ENCODE measurements around the gene ASL. TPM values are rescaled to one million over a fixed set of nuclear protein-coding genes. Genes with fewer than 3 reads are reported as not detected.
A peak's percentile ranks its signal among the peaks of the same experiment; 100 is the strongest.
"Not testable (repeated sequence)": the region's sequence is repeated elsewhere in the genome, so short reads cannot be mapped to it uniquely, and the experiment has no call there.

Gene ASL
- total RNA-seq, 1 donor from 2014 or later = 48.3 TPM

DNA sequence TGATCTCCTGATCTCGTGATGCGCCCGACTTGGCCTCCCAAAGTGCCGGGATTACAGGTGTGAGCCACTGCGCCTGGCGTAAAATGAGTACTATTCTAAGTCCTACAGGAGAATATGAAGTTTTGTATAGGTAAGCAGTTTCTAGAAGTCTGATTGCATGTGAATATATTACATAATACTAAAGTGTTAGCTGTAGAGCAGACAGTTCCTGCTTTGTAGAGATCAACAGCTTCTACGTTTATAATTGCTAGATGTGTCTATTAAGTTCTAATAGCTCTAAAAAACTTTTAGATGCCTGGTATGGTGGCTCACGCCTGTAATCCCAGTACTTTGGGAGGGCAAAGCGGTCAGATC, 47.5 kb downstream of the ASL start:
- TF ChIP-seq, protein P1, sequence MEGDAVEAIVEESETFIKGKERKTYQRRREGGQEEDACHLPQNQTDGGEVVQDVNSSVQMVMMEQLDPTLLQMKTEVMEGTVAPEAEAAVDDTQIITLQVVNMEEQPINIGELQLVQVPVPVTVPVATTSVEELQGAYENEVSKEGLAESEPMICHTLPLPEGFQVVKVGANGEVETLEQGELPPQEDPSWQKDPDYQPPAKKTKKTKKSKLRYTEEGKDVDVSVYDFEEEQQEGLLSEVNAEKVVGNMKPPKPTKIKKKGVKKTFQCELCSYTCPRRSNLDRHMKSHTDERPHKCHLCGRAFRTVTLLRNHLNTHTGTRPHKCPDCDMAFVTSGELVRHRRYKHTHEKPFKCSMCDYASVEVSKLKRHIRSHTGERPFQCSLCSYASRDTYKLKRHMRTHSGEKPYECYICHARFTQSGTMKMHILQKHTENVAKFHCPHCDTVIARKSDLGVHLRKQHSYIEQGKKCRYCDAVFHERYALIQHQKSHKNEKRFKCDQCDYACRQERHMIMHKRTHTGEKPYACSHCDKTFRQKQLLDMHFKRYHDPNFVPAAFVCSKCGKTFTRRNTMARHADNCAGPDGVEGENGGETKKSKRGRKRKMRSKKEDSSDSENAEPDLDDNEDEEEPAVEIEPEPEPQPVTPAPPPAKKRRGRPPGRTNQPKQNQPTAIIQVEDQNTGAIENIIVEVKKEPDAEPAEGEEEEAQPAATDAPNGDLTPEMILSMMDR (IDR thresholded peaks at IDR 0.05; ENCODE audit: unreplicated experiment) = no peak
- H3K4me1 Mint-ChIP-seq (ENCODE audit: unreplicated experiment) = peaks cover 10% of the 10 kb centered on the region
- DNase-seq (ENCODE audit: low spot score) = no peak
- H3K27me3 Mint-ChIP-seq (ENCODE audit: unreplicated experiment) = no peaks in the 10 kb centered on the region
- H3K4me3 Mint-ChIP-seq (ENCODE audit: unreplicated experiment) = no peak overlapping the region
- H3K36me3 Mint-ChIP-seq (ENCODE audit: low read depth, unreplicated experiment) = no peaks in the 10 kb centered on the region
- H3K9me3 Mint-ChIP-seq (ENCODE audit: unreplicated experiment) = no peaks in the 10 kb centered on the region
- H3K27ac Mint-ChIP-seq (ENCODE audit: unreplicated experiment) = no peak overlapping the region

DNA sequence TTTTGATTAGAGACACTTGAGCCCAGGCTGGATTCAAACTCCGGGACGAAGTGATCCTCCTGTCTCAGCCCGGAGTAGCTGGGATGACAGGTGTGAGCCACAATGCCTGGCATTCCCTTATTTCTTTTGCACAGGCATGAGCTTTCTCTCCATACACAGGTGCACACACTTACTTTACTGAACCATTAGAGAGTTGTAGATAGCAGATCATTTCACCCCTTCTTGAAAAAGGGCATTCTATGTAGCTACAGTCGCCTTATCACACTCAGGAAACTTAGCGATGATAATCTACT, 48.9 kb downstream of the ASL start:
- Mint-ChIP-seq H3K27ac (ENCODE audit: unreplicated experiment) (peak overlapping the region; percentile 64), H3K4me1 (ENCODE audit: unreplicated experiment) (peaks cover 14% of the 10 kb centered on the region)
- not testable (repeated sequence) for H3K4me3 Mint-ChIP-seq (ENCODE audit: unreplicated experiment); H3K27me3 Mint-ChIP-seq (ENCODE audit: unreplicated experiment); H3K36me3 Mint-ChIP-seq (ENCODE audit: low read depth, unreplicated experiment); H3K9me3 Mint-ChIP-seq (ENCODE audit: unreplicated experiment); DNase-seq (ENCODE audit: low spot score)

DNA sequence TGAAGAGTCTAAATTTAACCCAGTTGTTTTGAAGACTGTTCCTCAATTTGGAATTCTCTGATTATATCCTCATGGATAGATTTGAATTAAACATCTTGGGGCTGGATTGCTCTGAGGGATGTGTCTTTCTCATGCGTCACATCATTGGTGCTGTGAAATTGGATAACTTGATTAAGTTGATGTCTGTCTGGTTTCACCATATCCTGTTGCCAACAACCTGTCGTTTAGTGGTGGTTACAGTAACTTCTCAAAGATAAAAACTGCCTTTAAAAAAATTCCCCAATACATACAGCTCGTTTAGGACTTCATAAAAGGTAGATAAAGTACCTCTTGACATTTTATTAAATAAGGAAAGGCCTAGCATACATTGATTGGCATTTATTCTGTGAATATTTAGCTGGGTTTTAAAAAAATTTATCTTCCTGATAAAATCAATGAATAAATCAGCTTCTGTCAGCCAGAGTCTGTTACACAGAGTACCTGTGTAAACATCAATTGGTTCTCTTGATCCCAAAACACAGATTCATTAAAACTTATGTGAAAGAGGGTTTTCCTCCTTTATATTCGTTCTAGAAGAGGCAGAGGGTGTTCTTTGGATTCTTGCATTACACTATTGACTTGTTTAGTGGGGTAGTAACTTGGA, 49.6 kb downstream of the ASL start:
- Mint-ChIP-seq H3K27me3 (ENCODE audit: unreplicated experiment) (no peaks in the 10 kb centered on the region), H3K27ac (ENCODE audit: unreplicated experiment) (peak overlapping the region; percentile 37), H3K36me3 (ENCODE audit: low read depth, unreplicated experiment) (no peaks in the 10 kb centered on the region), H3K4me1 (ENCODE audit: unreplicated experiment) (peaks cover 17% of the 10 kb centered on the region), H3K9me3 (ENCODE audit: unreplicated experiment) (no peaks in the 10 kb centered on the region), H3K4me3 (ENCODE audit: unreplicated experiment) (no peak overlapping the region)
- TF ChIP-seq, protein P1 (IDR thresholded peaks at IDR 0.05; ENCODE audit: unreplicated experiment) = no peak
- no peak for DNase-seq (ENCODE audit: low spot score)

DNA sequence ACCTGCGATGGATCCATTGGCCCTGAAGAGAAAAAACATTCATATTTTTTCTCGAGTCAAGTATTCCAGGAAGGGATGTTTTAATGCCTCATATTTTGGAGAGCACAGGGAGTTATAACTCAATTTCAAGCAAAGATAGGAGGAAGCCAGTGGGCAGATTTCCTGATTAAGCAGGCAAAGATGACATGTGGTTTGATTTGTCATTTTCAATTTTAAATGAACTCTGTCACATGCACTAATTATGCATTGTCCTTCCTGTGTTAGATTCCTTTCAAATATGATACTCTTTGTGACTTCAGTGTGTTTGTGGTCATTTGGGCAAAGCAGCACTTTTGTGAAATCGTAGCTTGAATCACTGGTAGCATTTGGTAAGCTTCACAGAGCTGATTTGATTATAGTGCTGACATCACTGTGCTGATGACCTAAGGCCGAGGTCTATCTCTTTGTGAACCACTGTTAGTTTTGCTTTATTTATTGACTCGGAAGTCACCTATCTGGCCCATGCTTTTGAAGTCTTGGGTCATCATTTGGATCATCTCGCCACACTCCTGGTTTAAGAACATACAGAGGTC, 50.2 kb downstream of the ASL start:
- H3K27ac Mint-ChIP-seq (ENCODE audit: unreplicated experiment); H3K4me3 Mint-ChIP-seq (ENCODE audit: unreplicated experiment): not testable (repeated sequence)

DNA sequence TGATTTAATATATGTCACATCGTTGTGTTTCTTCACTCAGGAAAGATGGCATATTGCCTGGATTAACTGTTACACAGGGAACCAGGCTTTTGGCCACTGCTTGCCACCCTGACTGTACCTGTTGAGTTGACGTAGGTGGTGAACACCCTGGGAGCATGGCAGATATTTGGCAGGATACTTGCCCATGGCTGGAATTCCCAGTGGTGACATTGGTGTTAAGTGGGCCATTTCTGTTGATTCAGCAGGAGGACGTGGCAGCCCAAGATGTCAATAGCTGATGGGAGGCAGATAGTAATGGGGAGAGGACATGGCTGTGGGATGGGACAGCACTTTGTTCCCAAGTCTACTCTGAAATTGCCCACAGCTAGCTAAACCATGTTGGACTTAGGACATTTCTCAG, 51.6 kb downstream of the ASL start:
- not testable (repeated sequence) for H3K9me3 Mint-ChIP-seq (ENCODE audit: unreplicated experiment); H3K27me3 Mint-ChIP-seq (ENCODE audit: unreplicated experiment); H3K27ac Mint-ChIP-seq (ENCODE audit: unreplicated experiment); DNase-seq (ENCODE audit: low spot score); H3K36me3 Mint-ChIP-seq (ENCODE audit: low read depth, unreplicated experiment); H3K4me3 Mint-ChIP-seq (ENCODE audit: unreplicated experiment)
- H3K4me1 Mint-ChIP-seq (ENCODE audit: unreplicated experiment) = peaks cover 17% of the 10 kb centered on the region

More for the DNA sequence above, 50.2 kb downstream of the ASL start:
- not testable (repeated sequence) for H3K9me3 Mint-ChIP-seq (ENCODE audit: unreplicated experiment); H3K27me3 Mint-ChIP-seq (ENCODE audit: unreplicated experiment); H3K36me3 Mint-ChIP-seq (ENCODE audit: low read depth, unreplicated experiment); DNase-seq (ENCODE audit: low spot score)
- H3K4me1 Mint-ChIP-seq (ENCODE audit: unreplicated experiment) = peaks cover 17% of the 10 kb centered on the region

DNA sequence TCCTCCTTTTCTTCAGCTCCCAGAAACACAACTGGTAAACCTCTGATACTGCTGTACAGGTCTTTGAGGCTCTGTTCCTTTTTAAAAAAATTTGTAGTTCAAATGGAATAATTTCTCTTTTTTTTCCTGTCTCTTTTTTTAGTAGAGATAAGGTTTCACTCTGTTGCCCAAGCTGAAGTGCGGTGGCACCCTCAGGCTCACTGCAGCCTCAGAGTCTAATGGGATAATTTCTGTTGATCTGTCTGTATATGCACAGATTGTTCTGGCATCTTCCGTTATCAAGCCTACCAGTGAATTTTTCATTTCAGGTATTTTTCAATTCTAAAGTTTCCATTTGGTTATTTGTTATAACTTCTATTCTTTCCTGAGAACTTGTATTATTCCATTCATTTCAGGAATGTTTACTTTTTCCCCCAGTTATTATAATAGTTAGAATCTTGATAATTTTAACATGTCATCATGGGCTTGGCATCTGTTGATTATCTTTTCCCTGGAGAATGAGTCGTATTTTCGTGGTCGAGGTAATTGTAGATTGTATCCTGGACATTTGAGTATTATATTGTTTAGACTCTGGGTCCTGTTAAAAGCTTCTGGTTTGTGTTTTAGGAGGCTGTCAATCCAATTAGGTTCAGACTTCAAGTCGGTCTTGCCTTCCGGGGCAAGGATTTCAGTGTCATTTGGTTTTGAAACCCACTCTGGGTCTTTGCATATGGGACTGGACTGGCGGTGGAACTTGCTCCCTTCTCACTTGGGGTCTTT, 63.6 kb downstream of the ASL start:
- DNase-seq (ENCODE audit: low spot score) = no peak
- no peaks in the 10 kb centered on the region for H3K9me3 Mint-ChIP-seq (ENCODE audit: unreplicated experiment)

More for the DNA sequence above, 63.6 kb downstream of the ASL start:
- Mint-ChIP-seq H3K27ac (ENCODE audit: unreplicated experiment) (no peak overlapping the region), H3K36me3 (ENCODE audit: low read depth, unreplicated experiment) (peaks cover 22% of the 10 kb centered on the region), H3K27me3 (ENCODE audit: unreplicated experiment) (peaks cover 7% of the 10 kb centered on the region), H3K4me3 (ENCODE audit: unreplicated experiment) (no peak overlapping the region), H3K4me1 (ENCODE audit: unreplicated experiment) (peaks cover 5% of the 10 kb centered on the region)
- TF ChIP-seq, protein P1 (IDR thresholded peaks at IDR 0.05; ENCODE audit: unreplicated experiment) = no peak

All from endothelial cell (in vitro differentiated cells).